GM23248 (cell line): ENCODE results near the gene METTL23.

Source experiments
- EZH2 ChIP-seq: fragments of 200-600 bp; sonication (generic); IDR thresholded peaks from 2 replicates; pipeline ENCODE4 v1.6.1; 2018; ENCODE audit warnings: antibody characterized with exemption, mild to moderate bottlenecking; ENCODE audit not compliant: insufficient read depth, poor library complexity, severe bottlenecking
- EZH2phosphoT487 ChIP-seq: fragments of 200-600 bp; sonication (generic); IDR thresholded peaks from 2 replicates; pipeline ENCODE4 v1.6.1; 2018; ENCODE audit warnings: antibody characterized with exemption, moderate library complexity, mild to moderate bottlenecking, low read depth; ENCODE audit not compliant: insufficient read depth

- TF ChIP-seq EZH2 (no peak), EZH2phosphoT487 (no peak)
These were observed 47.4 kb upstream of the METTL23 start for GRCh38 chr17:76679239-76679638.
